DMS114 treated with DMSO at 0.1 percent for 48 hours (cell line): ENCODE results near the gene KAT6B.
"Not testable (repeated sequence)": the region's sequence is repeated elsewhere in the genome, so short reads cannot be mapped to it uniquely, and the experiment has no call there.

Experiments used
- DNase-seq: peaks from one replicate; lab custom pipeline; 2025; ENCODE audit not compliant: unreplicated experiment; lab: John Stamatoyannopoulos, UW

The KAT6B gene

DNA sequence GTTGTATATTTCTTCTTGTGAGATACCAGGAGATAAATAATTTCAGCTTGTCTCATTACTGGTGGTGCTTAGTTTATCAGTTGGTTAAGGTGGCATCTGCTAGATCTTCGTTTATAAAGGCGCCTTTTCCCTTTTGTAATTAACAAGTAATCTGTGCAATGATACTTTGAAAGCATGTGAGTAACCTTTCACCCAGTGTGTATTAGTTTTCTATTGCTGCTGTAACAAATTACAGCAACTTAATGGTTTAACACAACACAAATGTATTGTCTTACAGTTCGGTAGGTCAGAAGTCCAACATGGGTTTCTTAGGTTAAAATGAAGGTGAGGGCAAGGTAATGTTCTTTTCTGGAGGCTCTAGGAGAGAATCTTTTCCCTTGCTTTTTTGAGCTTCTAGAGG, 30.5 kb downstream of the KAT6B start:
- DNase-seq: no peak

GRCh38 chr10:74857586-74857985, 31.2 kb downstream of the KAT6B start:
- no peak for DNase-seq

DNA sequence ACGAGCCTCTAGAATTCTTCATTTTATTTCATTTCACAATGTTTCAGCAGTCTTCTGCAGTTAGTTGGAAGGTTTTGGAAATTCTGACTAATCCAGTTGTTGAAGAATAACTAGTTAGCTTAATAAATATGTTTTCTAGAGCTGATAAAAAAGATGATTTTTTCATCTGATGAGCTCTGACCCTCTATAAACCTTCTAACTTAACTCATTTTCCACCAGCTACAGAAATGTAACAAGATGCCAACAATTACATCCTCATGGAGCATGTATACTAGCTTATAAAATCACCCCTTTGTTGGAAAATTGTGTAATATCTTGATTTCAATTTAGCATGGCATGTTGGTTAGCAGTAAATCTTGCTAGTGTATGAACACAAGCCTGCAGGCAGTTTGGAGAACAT, 33.1 kb downstream of the KAT6B start:
- DNase-seq: no peak

DNA sequence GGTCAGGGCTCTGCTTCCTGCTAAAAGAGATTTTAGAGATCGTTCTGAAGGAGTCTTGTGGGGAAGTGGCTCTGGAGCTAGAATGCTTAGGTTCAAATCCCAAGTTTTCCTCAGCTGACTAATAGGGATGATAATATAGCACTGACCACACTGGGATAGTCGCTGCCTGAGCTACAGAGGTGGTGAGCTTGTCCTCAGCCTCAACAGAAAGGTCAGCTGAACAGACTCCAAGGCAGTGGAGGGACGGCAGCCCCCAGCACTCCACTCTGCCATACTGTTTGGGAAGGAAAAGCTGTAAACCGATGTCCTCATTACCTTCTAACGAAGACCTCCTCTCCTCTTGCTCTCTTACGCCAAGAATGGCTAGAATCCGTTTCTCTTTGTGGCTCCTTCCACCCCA, 36.2 kb downstream of the KAT6B start:
- DNase-seq: no peak

DNA sequence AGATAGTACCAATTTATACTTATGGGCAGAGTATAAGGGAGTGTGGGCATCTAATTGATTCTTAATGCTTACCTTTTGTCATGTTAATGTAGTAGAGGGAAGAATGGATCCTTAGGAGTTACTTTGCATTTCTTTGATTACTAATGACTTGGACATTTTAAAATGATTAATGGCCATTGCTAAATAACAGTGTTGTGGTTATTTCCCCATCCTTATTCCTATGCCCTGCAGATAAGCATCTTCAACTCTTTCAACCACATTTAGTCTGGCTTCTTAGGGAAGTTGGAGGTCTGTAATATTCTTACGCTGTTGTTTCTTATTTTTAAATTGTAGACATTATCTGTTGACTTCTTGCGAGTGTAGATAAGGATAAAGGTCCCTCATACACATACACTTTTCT, 37.2 kb downstream of the KAT6B start:
- no peak for DNase-seq

GRCh38 chr10:74867351-74867750, 41.0 kb downstream of the KAT6B start:
- DNase-seq: no peak

GRCh38 chr10:74868392-74868977, 42.1 kb downstream of the KAT6B start:
- DNase-seq: no peak

DNA sequence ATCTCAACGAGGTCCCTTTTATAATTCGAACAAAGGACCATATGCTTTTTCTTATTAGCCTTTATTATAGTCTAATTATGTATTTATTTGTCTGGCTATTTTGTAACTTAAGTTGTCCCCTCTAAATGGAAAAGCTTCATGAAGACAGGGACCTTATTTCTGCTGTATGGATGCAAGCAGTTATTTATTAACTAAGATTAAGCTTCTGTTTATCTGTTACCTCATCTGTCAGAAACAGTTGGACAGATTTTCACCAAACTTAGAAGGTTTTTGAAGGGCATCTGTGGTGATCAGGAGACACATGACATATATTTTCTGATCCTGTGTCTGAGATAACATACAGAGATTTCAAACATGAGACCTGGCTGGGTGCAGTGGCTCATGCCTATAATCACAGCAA, 43.2 kb downstream of the KAT6B start:
- no peak for DNase-seq

- DNase-seq: no peak
Observed at GRCh38 chr10:74870191-74870590, 43.8 kb downstream of the KAT6B start.

- DNase-seq: no peak
Observed at GRCh38 chr10:74871595-74872382, 45.4 kb downstream of the KAT6B start.

DNA sequence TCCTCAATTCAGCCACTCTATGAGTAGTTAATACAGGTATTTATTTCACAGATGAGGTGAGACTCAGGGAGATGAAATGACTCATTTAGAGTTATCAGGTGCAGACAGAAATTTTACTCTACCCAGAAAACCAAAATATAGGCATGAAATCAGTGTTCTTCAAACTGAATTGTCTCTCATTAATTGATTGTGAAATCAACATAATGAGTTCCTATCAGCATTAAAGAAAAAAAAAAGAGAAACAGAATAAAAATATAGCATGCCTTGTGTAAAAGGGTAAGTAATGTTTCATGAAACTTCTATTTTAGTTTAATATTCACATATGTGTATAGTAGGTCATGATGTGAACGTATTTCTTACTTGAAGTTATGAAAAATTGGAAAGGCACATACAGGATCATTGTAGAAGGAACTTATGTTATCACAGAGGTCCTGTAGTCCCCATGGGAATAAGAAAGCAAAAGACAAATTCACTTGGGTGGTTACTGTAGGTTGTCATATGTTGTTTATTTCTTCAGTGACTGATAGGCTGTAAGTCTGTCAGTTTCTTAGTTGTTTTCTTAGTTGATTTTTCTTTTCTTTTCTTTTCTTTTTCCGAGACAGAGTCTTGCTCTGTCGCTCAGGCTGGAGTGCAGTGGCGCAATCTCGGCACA, 47.5 kb downstream of the KAT6B start:
- no peak for DNase-seq

GRCh38 chr10:74874649-74875048, 48.2 kb downstream of the KAT6B start:
- DNase-seq: no peak

DNA sequence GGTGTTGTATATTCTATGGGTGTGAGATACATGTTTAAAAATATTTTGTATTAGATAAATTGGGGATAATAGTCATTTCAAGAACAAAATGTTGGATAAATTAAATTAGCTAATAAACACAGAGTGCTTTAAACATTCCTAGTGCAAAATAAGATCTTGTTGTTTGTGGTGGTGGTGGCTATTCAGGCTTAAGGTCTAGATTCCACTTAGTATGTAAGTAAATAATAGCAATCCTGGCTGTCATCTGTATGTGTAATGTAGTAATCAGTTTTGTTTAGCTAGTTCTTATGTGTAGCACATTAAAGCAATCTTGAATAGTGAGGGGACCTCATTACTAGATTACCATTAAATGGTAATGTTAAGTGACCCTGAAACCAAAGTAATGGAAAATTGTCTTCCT, 48.7 kb downstream of the KAT6B start:
- DNase-seq: no peak

- DNase-seq: no peak
Observed at GRCh38 chr10:74875966-74876365, 49.6 kb downstream of the KAT6B start.

GRCh38 chr10:74877054-74877453, 50.7 kb downstream of the KAT6B start:
- not testable (repeated sequence) for DNase-seq

DNA sequence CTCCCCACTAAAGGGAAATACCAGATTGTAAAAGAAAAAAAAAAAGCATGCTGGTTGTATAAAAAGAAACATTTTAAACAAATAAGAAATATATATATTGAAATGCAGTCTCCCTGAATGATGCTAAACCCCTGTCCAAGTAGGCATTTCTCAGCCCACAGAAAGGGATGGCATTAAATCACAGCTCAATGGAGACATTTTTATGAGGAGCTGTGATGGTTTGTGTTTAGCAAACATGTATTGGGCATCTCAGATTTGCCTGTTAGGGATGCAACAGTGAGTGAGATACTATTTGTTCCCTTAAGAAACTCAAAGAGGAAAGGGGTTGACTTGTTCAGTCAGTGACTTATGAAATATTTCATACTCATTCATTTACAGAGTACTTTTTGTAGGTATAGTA, 51.5 kb downstream of the KAT6B start:
- no peak for DNase-seq

DNA sequence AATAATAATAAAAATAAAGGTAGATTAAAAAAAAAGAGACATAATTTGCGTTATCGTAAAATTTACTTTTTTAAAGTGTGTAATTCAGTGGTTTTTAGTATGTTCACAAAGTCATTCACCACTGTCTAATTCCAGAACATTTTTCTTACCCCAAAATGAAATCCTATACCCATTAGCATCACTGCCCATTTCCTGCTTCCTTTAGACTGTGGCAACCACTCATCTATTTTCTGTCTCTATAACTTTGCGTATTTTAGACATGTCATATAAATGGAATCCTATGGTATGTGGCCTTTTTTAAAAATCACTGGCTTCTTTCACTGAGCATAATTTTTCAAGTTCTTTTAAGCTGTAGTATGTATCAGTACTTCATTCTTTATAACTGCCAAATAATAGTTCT, 53.6 kb downstream of the KAT6B start:
- no peak for DNase-seq

DNA sequence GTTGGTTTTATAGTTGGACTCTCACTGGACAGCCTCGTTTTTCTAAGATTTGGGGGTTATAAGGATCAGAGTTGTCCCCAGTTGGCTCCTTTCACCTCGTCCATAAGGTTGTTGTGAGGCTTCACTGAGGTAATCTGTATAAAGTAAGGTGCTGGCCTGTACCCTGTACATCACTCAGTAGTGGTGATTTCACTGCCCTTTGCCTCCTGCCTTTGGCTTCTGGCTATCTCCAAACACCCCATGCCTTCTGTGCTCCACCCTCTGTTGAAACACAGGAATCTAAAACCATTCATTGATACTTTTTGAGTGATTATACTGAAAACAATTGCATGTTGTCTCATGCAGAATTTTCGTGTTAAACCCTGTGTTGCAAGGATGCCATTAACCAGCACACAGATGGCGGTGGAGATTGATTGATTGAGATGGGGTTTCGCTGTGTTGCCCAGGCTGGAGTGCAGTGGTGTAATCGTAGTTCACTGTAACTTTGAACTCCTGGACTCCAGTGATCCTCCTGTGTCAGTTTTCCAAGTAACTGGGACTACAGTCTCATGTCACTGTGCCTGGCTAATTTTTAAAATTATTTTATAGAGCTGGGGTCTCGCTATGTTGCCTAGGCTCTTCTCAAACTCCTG, 55.0 kb downstream of the KAT6B start:
- DNase-seq: no peak

DNA sequence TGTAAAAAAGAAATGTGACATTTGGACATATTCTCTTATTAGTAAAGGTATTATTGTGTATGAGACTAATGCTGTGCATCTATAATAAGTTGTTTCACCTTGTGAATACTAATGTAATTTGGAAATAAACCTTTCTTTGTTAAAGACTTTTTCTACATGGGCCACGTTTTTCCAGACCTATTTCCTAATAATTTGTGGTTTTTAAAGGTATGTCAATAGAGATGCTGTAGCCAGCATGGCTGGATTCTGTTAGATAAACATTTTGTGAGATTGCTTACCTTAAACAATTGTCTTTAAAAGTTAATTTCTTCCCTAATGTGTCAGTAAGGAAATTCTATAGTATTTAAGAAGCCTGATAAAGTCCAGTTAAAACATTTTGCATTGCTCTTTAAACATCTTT, 56.0 kb downstream of the KAT6B start:
- DNase-seq: no peak

DNA sequence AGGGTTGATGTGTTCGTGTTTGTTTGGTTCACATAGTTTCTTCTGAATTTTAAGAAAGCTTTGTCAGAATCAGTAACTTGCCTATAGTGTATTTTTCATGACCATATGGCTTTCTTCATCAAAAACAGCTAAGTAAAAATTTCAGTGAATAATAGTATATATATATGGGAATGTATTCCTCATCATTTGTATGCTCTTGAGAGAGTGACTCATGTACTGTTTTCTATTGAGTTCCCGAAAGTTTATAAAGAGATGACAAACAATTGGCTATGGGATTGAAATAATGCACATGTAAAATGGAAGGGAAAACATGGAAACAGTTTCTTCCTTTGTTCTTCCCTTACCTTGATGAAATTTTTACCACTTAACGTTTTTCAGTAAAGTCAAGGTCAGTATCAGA, 56.4 kb downstream of the KAT6B start:
- no peak for DNase-seq

DNA sequence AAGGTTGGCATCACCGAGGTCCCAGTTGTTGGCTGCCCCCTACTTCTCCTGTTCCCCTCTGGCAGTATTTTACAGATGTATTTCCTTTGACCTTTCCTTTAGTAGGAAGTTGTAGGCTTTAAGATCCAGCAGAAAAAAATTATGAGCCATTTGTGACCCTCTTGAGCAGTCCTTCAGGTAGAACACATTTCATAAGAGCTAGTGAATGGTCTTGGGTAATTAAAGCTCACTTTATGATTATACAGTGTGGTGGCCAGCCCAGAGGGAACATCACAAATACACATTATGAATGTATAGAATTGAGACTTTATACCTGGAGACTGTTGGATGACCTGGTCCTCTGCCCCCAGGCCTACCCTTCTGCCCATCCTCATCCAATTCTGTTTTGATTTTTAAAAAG, 57.0 kb downstream of the KAT6B start:
- no peak for DNase-seq
